ENCODE measurements around the gene RIN1. TPM values are rescaled to one million over a fixed set of nuclear protein-coding genes. Genes with fewer than 3 reads are reported as not detected.

Gene RIN1
- total and polyA plus RNA-seq, 9 of the 15 experiments (the other 6 are each of a cell fraction or from before 2014, with no cell fraction given), result 0.01 to 1.2 (median 0.45) TPM; not detected in 1

GRCh38 chr11:66312549-66313320 is 23.5 kb downstream of the RIN1 start (continued):
- TF ChIP-seq MGA (IDR thresholded peaks at IDR 0.05) (peak; percentile 75; the same call in 1 of the 2 replicates), CTCF (IDR thresholded peaks at IDR 0.05 in 2 of 3, conservative IDR thresholded peaks at IDR 0.05 in 1 of 3; ENCODE audit: insufficient read depth in 2 of 3, low read depth in 1 of 3, low read length in 3 of 3) (0 out of 6 replicates have a peak, but pooled peaks of 1 of the 3 experiments have one; percentile 2)

All from K562 (cell line).